Hematopoietic multipotent progenitor cell (in vitro differentiated cells): ENCODE measurements around the gene MEIS2. TPM values are rescaled to one million over a fixed set of nuclear protein-coding genes. Genes with fewer than 3 reads are reported as not detected.

ENCODE experiments used
- DNase-seq, 3 donors: peaks; one replicate each; pipeline ENCODE4 v3.0.0-alpha.2; 2011 to 2015; ENCODE audit warnings: low read depth in 2 of 3, low spot score in 2 of 3
- total RNA-seq: library from RNA; depleted of rRNA; stranded (reverse); fragments of >200 nt; gene quantifications from one replicate; pipeline ENCODE4 v1.2.3, GENCODE V29; 2012

Gene MEIS2
- total RNA-seq, 1 donor, result 0.54 TPM

GRCh38 chr15:36883713-36884517 is 216.4 kb downstream of the MEIS2 start:
- DNase-seq, result peak in 2 of 3 donors; percentile 86 to 92

- peak in 1 of 3 donors; percentile 14 for DNase-seq
These were observed 217.7 kb downstream of the MEIS2 start for GRCh38 chr15:36882487-36883131.

GRCh38 chr15:36882056-36882455 is 218.3 kb downstream of the MEIS2 start:
- peak in 1 of 3 donors; percentile 21 for DNase-seq

- peak in 1 of 3 donors; percentile 20 for DNase-seq
These were observed 218.8 kb downstream of the MEIS2 start for GRCh38 chr15:36881516-36881915.

GRCh38 chr15:36880913-36881460 is 219.4 kb downstream of the MEIS2 start:
- no peak for DNase-seq

GRCh38 chr15:36880224-36880912 is 220.0 kb downstream of the MEIS2 start:
- no peak for DNase-seq

- no peak for DNase-seq
These were observed 220.7 kb downstream of the MEIS2 start for GRCh38 chr15:36879568-36880222.

- no peak for DNase-seq
These were observed 221.6 kb downstream of the MEIS2 start for GRCh38 chr15:36878684-36879262.

GRCh38 chr15:36877796-36878683 is 222.3 kb downstream of the MEIS2 start:
- peak in 1 of 3 donors; percentile 48 for DNase-seq

GRCh38 chr15:36877294-36877693 is 223.1 kb downstream of the MEIS2 start:
- no peak for DNase-seq

- no peak for DNase-seq
These were observed 224.5 kb downstream of the MEIS2 start for GRCh38 chr15:36875740-36876334.

- no peak for DNase-seq
These were observed 225.4 kb downstream of the MEIS2 start for GRCh38 chr15:36874930-36875329.

- DNase-seq, result no peak
These were observed 232.9 kb downstream of the MEIS2 start for GRCh38 chr15:36867436-36867835.

GRCh38 chr15:36866896-36867295 is 233.5 kb downstream of the MEIS2 start:
- no peak for DNase-seq

GRCh38 chr15:36863570-36863969 is 236.8 kb downstream of the MEIS2 start:
- DNase-seq, result no peak

- no peak for DNase-seq
These were observed 239.6 kb downstream of the MEIS2 start for GRCh38 chr15:36860792-36861191.

GRCh38 chr15:36858423-36858822 is 241.9 kb downstream of the MEIS2 start:
- no peak for DNase-seq

GRCh38 chr15:36856339-36856973 is 243.9 kb downstream of the MEIS2 start:
- no peak for DNase-seq
